Measurements from ENCODE around the gene ANKRD1.

ANKRD1 gene

GRCh38 chr10:90935581-90936275 is 14.8 kb upstream of the ANKRD1 start:
- no peak for DNase-seq

GRCh38 chr10:90930971-90931871 is 10.3 kb upstream of the ANKRD1 start:
- DNase-seq = no peak

GRCh38 chr10:90930070-90930837 is 9.4 kb upstream of the ANKRD1 start:
- no peak for DNase-seq

GRCh38 chr10:90929179-90929578 is 8.3 kb upstream of the ANKRD1 start:
- no peak for DNase-seq

GRCh38 chr10:90927293-90927692 is 6.4 kb upstream of the ANKRD1 start:
- DNase-seq = no peak

GRCh38 chr10:90925079-90926029 is 4.5 kb upstream of the ANKRD1 start:
- no peak for DNase-seq

- no peak for DNase-seq
Measured at GRCh38 chr10:90924552-90924951, 3.7 kb upstream of the ANKRD1 start.

GRCh38 chr10:90923111-90923731 is 2.3 kb upstream of the ANKRD1 start:
- DNase-seq = no peak

- no peak for DNase-seq
Measured at GRCh38 chr10:90921906-90922305, 1.0 kb upstream of the ANKRD1 start.

- DNase-seq = no peak
Measured at GRCh38 chr10:90919683-90920574, 958 bp downstream of the ANKRD1 start.

GRCh38 chr10:90917968-90918318 is 2.9 kb downstream of the ANKRD1 start:
- DNase-seq = no peak

GRCh38 chr10:90917238-90917967 is 3.5 kb downstream of the ANKRD1 start:
- DNase-seq = no peak

GRCh38 chr10:90916392-90917237 is 4.3 kb downstream of the ANKRD1 start:
- no peak for DNase-seq

- DNase-seq = no peak
Measured at GRCh38 chr10:90915766-90916075, 5.2 kb downstream of the ANKRD1 start.

- DNase-seq = no peak
Measured at GRCh38 chr10:90914992-90915765, 5.7 kb downstream of the ANKRD1 start.

GRCh38 chr10:90913774-90914420 is 7.0 kb downstream of the ANKRD1 start:
- no peak for DNase-seq

GRCh38 chr10:90912854-90913479 is 7.9 kb downstream of the ANKRD1 start:
- DNase-seq = no peak

All from NK-92 treated with Interleukin-12 subunit alpha and Interleukin-12 subunit beta, amount 100 ng/mL, for 24 hours (cell line).